NCI-H1092 treated with DMSO at 0.1 percent for 48 hours (cell line): ENCODE results near the gene CHERP.
"Not testable (repeated sequence)": the region's sequence is repeated elsewhere in the genome, so short reads cannot be mapped to it uniquely, and the experiment has no call there.

Experiments
- DNase-seq: peaks from one replicate; lab custom pipeline; 2025; lab: John Stamatoyannopoulos, UW

CHERP gene

GRCh38 chr19:16543734-16544133 lies 1.5 kb upstream of the CHERP start:
- not testable (repeated sequence) for DNase-seq

- DNase-seq = peak; percentile 29
Observed at GRCh38 chr19:16542910-16543472, 754 bp upstream of the CHERP start.

GRCh38 chr19:16541526-16542044 lies 652 bp downstream of the CHERP start:
- DNase-seq = no peak

GRCh38 chr19:16540948-16541347 lies 1.3 kb downstream of the CHERP start:
- no peak for DNase-seq

- no peak for DNase-seq
Observed at GRCh38 chr19:16537111-16537510, 5.1 kb downstream of the CHERP start.

GRCh38 chr19:16536130-16536529 lies 6.1 kb downstream of the CHERP start:
- no peak for DNase-seq

- DNase-seq = no peak
Observed at GRCh38 chr19:16535381-16535780, 6.9 kb downstream of the CHERP start.

- DNase-seq = no peak
Observed at GRCh38 chr19:16532440-16533234, 9.6 kb downstream of the CHERP start.

- DNase-seq = no peak
Observed at GRCh38 chr19:16531380-16531669, 10.9 kb downstream of the CHERP start.

GRCh38 chr19:16530540-16531379 lies 11.5 kb downstream of the CHERP start:
- no peak for DNase-seq

- DNase-seq = no peak
Observed at GRCh38 chr19:16529466-16530144, 12.6 kb downstream of the CHERP start.

- DNase-seq = no peak
Observed at GRCh38 chr19:16527971-16528521, 14.2 kb downstream of the CHERP start.

GRCh38 chr19:16527334-16527935 lies 14.8 kb downstream of the CHERP start:
- DNase-seq = no peak

GRCh38 chr19:16525751-16526481 lies 16.3 kb downstream of the CHERP start:
- DNase-seq = no peak

GRCh38 chr19:16524991-16525734 lies 17.1 kb downstream of the CHERP start:
- no peak for DNase-seq

- DNase-seq = no peak
Observed at GRCh38 chr19:16522559-16523377, 19.5 kb downstream of the CHERP start.

GRCh38 chr19:16521715-16522289 lies 20.4 kb downstream of the CHERP start:
- DNase-seq = no peak

- DNase-seq = no peak
Observed at GRCh38 chr19:16520986-16521624, 21.1 kb downstream of the CHERP start.
